ENCODE data around the gene TSR3.
"Not testable (repeated sequence)": the region's sequence is repeated elsewhere in the genome, so short reads cannot be mapped to it uniquely, and the experiment has no call there.

TSR3 gene

DNA sequence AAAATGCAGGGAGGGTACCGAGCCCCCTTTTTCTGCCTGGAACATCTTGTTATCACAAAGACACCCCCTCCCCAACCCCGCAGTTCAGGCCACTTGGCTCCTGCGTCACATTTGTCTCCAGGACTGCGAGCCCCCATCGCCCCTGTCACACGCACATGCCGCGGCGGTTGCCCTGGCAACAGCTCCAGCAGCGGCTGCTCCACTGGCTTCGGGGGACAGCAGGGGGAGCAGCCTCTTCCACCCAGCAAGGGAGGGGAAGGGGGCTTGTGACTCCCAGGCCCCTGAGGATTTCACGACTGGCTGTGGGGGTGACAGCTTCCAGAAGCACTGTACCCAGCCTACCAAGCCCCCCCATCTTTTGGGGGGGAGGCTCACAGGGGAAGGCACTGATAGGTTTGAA, 15.7 kb downstream of the TSR3 start:
- DNase-seq = peak; percentile 83

DNA sequence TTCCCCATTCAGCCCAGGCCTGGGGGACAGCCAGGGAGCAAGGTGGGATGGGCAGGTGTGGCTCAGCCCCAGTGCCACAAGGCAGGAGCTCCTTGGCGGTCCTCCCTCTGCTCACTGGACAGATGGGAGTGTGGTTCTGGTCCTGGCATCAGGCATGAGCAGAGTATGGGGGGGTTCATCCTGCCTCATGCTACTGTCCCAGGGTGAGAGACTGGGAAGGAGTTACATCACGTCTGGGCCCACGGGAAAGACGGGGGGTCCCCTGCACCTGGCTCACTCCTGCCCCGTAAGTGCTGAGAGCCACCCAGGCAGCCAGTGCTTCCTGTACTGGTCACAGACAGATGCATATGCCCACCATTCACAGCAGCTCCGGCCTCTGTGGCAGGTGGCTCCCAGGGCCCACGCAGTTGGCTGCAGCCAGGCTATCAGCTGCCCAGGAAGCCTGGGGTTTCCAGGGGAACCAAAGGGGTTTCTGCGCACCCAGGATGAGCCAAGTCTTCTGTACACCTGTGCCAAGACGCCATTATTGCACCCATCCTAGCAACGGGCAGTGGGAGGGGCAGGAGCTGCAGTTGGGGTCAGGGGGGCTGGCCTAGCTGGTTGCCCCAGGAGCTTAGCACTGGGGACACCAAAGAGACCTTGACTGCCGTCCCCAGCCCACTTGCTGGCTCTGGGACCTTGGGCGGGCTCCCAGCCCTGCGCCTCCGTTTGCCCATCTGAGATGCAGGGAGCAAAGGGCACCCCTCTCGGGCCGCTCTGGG, 16.3 kb downstream of the TSR3 start:
- DNase-seq = no peak

DNA sequence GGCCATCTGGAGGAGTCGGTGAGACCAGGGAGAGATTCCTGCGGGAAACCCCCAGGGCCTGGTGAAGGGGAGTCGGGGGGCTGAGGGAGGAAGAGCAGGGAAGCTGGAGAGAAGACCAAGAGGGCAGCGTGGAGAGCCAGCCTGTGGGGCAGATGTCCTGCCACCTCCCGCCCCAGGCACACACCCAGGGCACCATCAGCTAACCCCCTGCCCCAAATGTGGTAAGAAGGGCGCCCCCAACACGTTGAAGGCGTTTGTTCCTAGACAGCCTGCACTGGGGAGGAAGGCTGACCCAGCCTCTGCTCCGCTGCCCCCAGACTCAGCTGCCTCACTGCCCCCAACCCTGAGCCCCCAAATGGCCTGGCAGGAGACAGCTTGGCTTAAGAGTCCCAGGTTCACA, 16.9 kb downstream of the TSR3 start:
- DNase-seq = no peak

DNA sequence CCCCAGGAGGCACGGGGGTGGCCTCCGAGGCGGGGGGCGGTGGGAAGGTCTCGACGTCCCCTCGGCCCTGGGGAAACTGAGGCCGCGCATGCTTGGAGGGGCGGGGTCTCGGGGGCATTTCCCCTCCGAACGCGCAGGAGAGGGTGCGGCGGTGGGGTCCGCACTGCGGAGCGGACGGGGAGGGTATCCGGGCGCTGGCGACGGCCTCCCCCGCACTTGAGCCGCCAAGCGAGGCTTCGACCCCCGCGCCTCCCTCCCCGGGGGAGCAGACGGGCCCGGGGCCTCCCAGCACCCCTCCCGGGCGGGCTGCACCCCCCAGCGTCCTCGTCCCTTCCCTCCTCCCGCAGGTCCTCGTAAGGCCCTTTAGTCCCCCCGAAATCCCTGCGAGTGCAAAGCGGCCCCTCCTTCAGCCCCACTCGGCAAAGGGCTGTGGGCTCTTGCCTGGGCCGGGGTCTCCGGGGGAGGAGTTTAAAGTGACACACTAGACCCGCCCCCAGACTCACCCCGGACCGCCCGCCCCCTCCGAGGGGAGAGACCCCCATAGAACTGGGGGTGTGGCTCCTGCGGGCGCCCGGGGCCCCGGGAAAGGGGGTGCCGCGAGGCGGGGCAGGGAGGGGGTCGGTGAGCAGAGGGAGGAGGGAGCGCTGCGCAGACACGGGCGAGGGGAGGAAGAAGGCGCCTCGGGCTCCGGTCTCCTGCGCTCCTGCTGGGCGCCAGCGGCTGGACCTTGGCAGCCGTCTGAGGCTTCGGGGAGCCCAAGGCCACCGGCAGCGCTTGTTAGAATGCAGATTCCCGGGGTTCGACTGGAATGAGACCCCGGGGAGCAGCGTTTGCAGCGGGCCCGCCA, 17.6 kb downstream of the TSR3 start:
- DNase-seq = no peak

DNA sequence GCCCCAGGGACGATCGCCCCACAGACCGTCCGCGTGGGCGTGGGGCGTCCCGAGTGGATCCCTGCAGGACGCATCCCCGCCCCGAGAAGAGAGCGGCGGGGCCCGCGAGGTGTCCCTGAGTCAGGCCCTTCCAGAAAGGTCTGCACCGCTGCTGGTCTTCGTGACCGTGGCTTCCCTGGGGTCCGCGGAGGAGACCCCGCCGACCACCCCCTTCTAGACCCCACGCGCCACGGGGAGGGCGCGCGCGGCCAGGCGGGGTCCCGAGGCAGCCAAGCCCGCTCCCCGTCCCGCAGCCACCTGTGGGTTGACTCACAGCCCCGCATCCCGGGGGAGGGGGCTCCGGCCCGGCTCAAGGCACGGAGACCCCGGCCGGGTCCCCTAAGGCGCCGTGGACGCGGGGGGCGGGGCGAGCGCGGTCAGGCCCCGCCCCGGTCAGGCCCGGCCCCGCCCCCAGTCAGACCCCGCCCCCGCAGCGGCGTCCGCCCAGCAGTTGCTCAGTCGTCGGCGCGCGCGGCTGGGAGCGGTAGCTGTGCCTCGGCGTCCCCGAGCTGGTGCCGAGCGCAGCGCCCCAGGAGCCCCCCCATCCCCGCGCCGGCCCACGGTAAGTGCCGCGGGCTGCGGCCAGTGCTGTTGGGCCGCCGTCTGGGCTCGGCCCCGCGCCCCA, 18.4 kb downstream of the TSR3 start, which contains the start of gene BAIAP3:
TSS of gene BAIAP3 (plus strand) at position 497 of the 664 bp plus-strand sequence. CDS start 4,905 bp downstream, outside the sequence.
- DNase-seq = no peak

DNA sequence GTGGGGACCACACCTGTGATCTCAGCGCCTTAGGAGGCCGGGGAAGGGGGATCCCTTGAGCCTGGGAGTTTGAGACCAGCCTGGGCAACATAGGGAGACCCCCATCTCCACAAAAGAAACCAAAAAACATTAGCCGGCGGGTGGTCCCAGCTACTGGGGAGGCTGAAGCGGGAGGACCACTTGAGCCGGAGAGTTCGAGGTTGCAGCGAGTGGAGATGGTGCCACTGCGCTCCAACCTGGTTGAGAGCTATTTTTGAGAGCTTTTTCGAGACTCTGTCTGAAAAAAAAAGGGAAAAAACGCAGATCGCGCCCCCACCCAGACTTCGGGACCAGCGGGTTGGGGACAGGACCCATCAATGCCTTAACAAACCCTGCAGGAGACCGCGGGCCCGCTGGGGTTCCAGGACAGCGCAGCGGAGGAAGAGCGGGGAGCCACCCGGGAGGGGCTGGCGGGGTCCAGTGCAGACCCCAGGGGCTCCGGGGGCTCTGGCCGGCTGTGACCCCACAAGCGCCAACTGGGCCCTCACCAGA, 19.0 kb downstream of the TSR3 start:
- DNase-seq = no peak

DNA sequence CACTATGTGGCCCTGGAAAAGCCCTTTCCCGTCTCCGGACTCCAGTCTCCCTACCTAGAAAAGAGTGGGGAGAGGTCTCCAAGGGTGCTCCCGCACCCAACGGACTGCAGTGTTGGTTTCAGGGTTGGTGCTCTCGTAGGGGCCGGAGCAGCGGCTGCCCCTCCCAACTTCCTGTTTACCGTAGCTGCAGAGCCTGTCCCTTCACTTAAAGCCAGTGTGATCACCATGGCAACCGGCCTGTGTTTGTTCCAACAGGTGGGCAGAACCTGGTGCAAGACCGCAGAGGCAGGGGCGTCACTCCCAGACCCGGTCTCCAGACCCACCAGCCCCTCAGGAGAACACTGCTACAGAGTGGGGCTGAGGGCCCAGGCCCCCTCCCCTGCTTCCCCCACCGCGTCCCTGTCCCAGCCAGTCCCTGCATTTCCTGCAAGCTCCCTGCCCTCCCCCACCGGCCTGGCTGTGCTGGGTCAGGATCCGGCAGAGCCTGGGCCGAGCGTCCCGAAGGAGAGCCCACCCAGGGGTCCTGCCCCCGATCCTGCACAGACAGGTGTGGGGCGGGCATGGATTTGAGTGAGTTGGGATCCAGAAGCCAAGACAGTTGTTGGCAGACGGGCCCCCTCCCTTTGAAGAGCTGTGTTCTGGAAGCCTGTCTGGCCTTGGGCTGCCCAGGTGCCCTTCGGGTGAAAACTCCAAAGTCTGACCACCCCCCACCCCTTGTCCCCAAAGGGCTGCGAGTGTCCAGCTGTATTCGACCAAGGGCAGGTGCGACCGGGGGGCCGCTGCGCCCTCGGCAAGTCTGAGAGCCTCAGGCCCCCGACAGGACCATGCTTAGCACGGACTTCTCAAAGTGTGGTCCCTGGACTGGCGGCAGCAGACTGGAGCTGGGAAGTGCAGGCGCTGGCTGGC, 19.7 kb downstream of the TSR3 start:
- peak; percentile 66 for DNase-seq

DNA sequence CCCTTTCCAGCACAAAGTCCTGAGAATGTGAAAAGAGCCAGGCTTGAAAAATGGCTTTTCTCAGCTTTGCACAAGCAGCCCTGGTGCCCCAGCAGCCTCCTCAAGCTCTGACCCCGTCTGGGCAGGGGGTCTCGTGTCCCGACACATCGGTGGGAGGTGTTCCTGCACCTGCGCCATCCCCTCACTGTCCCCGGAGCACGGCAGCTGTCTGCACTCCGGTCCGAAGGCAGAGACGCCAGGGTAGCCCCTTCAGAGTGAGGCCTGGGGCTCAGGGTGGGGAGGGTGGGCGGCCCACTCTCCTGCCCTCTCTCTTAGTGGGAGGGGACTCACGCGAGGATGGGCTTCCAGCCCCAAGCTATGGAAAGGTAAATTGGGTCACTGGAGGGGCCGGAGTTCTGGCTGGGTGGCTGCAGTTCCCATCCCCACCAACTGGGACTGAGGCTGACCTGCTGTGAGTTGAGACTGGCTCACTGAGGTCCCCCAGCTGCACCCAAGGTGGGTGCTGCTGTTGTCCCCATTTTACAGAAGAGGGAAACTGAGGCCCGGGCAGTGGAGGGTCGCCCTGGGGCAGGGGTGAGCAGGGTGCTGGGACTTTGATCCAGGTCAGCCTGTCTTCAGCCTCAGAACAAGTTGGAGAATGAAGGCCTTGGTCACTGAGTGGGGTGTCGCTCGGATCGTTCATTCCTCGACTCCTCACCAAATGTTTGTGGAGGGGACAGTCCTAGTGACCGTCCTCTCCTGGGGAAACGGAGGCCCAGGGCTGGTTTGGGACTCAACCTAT, 20.6 kb downstream of the TSR3 start:
- DNase-seq = no peak

DNA sequence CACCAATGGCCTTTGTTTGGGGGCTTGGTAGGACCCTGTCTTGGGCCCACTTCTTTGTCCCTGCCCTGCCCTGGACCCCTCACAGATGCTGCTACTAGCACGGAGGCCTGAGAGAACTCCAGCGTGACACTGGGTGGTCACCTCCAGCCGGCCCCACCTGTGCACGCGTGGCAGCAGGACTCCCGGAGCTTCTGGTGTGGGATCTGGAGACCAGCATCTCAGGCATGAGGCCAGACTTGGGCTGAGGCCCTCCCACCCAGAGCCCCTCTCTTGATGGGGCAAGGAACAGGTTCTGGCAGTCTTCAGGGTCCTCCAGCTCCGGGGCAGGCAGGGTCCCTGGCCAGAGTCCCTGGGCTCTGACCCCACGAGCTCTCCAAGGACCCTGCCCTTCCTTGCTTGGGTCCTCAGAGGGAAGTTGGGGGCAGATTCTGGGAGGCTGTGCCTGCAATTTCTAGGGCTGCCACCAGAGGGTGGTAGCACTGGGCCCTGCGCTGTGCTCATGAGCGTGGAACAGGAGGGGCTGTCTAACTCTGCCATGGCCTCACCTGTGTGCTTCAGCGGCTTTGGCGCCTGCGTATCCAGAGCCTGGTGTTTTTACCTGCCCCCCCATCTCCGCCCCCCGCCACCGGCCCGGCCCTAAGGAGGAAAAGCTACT, 21.3 kb downstream of the TSR3 start:
- no peak for DNase-seq

DNA sequence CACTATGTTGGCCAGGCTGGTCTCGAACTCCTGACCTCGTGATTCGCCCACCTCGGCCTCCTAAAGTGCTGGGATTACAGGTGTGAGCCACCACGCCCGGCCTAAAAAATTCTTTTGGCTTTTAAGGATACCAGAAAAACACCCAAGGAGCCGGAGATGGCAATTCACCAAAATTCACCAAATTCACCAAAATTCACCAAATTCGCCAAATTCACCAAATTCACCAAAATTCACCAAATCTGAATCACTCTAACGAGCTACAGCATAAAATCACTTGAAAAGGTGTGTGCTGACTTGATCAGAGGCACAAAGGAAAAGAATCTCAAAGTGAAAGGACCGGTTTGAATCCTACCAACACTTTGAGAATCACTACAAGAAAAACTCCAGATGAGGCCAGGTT, 22.7 kb downstream of the TSR3 start:
- not testable (repeated sequence) for DNase-seq

DNA sequence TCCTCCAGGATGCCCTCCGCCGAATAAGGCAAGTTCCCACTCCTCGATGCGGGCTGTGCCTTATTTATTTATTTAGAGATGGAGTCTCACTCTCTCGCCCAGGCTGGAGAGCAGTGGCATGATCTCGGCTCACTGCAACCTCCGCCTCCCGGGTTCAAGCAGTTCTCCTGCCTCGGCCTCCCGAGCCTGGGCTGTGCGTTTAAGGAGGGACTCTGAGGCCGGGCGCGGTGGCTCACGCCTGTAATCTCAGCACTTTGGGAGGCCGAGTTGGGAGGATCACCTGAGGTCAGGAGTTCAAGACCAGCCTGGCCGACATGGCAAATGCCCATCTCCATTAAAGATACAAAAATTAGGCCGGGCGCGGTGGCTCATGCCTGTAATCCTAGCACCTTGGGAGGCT, 23.5 kb downstream of the TSR3 start:
- not testable (repeated sequence) for DNase-seq

DNA sequence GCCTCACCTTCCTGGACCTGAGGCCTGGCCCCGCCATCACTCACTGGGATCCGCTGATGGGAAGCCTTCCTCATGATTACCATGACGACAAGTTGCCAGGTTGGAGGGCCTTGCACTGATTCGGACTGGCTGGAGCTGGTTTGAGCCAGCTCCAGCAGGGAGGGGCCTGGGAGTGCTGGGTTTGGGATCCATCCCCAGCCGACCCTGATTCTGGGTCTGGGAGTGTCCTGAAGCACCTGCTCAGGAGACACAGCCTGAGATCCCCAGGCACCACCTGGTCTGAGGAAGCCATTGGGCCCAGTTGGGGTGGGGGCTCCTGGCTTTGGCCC, 24.1 kb downstream of the TSR3 start:
- DNase-seq = no peak

DNA sequence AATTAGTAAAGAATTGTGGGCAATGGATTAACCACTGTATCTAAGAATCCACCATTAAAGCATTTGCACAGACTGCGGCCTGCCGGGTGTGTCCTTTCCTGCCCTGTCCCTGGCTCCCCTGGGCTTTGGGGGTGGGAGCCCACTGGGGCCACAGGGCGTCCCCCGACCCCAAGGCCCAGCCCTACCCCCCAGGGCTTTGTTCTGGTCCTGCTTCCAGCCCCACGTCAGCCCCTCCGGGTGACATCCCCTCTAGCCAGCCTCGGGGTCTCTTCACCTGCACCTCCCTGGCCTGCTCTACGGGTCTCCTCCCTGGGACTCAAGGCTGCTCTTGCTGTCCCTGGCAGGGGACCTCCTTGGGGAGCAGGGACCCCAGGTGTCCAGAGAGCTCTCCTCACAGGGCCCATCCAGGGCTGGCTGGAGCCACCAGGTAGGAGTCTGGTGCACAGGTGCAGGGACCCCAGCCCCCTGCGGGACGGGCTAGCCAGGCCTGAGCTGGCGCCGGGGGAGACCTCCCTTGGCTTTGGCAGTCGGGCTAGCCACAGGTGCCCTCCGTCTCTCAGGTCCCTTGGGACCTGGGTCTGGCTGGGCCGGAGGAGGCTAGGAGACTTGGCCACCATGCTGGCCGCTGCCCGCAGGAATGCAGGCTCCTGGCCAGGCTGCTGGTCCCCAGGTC, 24.6 kb downstream of the TSR3 start:
- no peak for DNase-seq

DNA sequence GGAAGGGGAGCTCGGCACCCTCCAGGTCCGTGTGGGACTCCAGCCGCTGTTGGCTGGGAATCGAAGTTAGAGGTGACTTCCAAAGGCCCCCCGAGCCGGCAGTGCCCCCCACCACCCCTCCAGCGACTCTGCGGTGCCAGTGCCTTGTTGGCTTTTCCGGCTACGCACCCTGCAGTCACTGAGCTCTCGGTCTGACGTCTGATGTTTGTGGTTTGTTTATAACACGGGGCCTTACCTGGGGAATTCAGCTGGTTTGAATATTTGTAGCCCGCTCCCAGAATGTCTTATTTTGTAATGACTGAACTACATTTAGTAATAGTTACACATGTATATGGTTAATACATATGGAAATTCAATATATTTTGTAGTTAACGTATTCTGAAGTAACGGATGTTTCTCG, 25.3 kb downstream of the TSR3 start:
- no peak for DNase-seq

DNA sequence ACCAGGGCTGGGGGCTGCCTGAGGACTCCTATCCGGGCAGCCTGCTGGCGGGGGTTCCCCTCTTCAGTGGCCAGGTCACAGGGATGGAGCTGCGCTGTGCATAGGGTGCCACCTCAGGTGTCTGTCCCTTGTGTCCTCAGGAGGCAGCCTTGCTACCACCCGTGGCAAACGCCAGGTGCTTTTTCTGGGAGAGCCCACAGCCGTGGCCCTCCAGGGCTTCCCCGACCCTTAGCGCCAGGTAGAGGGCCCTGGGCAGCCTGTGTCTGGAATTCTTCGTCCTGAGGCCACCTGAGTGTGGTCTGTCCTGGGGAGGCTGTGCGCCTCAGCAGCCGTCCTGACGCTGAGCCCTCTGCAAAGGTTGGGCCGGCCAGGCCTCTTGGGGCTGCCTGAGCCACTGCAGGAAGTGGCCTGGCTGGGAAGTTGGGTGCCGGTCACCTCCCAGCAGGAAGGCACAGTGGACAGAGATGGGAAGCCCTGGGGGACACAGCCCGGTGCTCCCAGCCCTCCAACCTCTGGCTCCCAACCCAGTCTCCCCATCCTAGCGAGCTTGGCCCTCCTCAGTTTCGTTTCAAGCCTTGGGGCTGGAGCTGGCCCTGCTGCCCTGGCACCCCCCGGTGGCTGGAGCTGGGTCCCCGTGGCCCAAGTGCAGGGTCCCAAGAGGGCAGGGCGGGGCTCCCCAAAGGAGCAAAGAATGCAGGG, 25.9 kb downstream of the TSR3 start:
- DNase-seq = no peak

DNA sequence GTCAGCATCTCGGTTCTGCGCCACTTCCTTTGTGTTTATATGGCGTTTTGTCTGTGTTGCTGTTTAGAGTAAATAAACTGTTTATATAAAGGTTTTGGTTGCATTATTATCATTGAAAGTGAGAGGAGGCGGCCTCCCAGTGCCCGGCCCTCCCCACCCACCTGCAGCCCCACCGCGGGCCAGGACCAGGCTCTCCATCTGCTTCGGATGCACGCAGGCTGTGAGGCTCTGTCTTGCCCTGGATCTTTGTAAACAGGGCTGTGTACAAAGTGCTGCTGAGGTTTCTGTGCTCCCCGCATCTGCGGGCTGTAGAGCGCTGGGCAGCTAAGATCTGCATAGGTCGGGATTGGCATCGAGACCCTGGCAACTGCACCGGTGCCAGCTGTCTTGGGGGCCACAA, 26.4 kb downstream of the TSR3 start:
- no peak for DNase-seq

DNA sequence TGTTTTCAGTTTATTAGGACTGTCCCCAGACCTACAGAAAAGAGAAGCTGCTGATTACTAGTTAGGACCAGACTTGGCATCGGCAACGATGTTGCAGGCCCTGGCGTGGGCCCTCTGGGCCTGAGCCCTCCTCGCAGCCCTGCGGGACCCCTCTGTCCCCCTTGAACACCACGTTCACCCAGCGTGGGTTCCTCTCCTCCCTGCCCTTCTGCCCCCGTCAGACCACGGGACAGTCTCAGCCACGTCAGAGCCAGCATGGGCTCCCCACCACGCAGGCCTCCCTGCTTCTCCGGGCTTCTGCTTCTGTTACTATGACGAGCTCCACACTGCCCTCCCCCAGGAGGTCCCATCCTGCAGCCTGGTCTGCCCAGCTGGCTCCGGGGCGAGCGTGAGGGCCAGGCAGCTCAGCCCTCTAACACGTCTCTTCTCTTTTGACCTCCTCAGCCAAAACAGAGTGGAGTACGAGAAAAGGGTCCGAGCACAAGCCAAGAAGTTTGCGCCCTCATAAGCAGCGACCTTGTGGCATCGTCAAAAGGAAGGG, 27.3 kb downstream of the TSR3 start:
- no peak for DNase-seq

DNA sequence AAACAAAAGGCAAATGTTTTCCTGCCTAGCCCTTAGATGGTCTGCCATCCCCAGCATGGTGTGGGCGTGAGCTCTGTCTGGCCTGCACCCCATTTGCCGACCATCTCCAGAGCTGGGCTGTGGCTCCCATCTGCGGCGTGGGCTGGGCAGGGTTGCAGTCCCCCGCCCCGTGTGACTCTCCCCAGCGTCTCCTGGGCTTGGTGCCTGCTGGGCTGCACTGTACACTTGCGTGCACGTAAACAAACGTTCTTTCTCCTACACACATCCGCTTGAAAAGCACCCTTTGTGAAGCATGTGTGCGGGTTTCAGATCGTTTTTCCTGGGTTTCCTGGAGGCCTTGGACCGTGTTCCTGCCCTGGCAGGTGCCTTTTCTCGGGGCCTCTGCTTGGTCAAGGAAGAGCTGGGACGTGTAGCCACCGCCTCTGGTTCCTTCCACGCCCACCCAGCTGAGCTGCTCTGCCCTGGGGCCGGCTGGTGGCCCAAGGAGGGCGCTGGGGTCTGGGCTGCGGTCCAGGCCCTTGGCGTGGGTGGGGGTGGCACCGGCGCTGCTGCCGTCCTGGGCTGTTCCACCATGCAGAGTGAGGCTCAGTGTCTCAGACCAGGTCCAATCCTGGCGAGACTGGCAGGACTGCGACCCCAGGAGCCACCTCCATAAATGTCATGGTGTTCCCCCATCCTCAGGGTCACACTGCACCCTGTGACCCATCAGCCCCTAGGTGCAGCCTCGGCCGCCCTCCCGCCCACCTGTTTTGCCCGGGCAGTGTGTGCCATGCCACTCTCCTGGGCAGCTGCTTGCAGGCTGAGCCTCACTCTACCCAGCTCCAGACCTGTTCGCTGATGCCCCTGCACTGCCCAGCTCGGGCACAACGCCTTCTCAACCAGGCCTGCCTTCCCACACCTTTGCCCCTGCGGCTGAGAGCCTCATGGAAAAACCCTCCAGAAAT, 28.1 kb downstream of the TSR3 start:
- no peak for DNase-seq
